GM19455 (cell line): ENCODE measurements around the gene ATP7B.

ENCODE experiments used
- ATAC-seq: cut with Tn5 transposase; IDR thresholded peaks from one replicate; pipeline ENCODE4 v1.9.1; 2021; ENCODE audit not compliant: unreplicated experiment

ATP7B gene

GRCh38 chr13:51900471-51900870, 110.8 kb downstream of the ATP7B start:
- ATAC-seq: no peak

GRCh38 chr13:51895906-51896888, 115.1 kb downstream of the ATP7B start:
- no peak for ATAC-seq

- no peak for ATAC-seq
Measured at GRCh38 chr13:51894239-51894638, 117.0 kb downstream of the ATP7B start.

GRCh38 chr13:51892657-51893056, 118.6 kb downstream of the ATP7B start:
- ATAC-seq: no peak

- ATAC-seq: no peak
Measured at GRCh38 chr13:51887468-51887867, 123.8 kb downstream of the ATP7B start.

- ATAC-seq: no peak
Measured at GRCh38 chr13:51885651-51886050, 125.6 kb downstream of the ATP7B start.

- no peak for ATAC-seq
Measured at GRCh38 chr13:51883226-51883600, 128.0 kb downstream of the ATP7B start.
